Measurements from ENCODE around the gene POLD2.

Gene POLD2

DNA sequence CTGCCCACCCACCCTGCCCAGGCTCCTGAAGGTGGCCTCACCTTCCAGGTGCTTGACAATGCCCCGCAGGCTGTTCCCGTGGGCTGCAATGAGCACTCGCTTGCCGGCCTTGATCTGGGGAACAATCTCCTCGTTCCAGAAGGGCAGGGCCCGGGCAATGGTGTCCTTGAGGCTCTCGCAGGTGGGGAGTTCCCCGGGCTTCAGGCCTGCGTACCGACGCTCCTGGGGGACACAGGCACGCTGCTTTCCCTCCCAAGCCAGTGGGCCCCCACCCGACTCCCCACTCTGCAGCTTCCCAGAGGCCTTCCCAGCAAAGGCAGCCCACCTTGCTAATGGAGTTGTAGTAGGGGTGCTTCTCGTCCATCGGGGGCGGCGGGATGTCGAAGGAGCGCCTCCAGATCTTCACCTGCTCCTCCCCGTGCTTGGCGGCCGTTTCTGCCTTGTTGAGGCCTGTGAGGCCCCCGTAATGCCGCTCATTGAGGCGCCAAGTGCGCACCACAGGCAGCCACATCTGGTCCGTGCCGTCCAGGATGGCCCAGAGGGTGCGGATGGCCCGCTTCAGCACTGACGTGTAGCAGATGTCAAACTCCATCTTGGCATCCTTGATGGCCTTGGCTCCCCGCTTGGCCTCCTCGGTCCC is 58.4 kb downstream of the POLD2 start:
- DNase-seq (ENCODE audit: low read depth): no peak
